Right atrium auricular region (tissue), 2 donors: Measurements from ENCODE around the gene CACUL1. TPM values are rescaled to one million over a fixed set of nuclear protein-coding genes. Genes with fewer than 3 reads are reported as not detected.

ENCODE experiments used
- DNase-seq: peaks from one replicate; pipeline ENCODE4 v3.0.0-alpha.2; 2019; ENCODE audit warnings: low spot score
- H3K27ac ChIP-seq, 2 donors: fragments of 200-600 bp; sonication (generic); 1 replicate in 1 of 2; 2 replicates in 1 of 2; pipeline ENCODE4 v1.5.1; 2016 to 2019
- H3K27me3 ChIP-seq, 2 donors: fragments of 200-600 bp; sonication (generic); one replicate each; pipeline versions ENCODE4 v1.5.1 to v1.6.0; 2017 to 2019
- H3K36me3 ChIP-seq: fragments of 200-600 bp; sonication (generic); one replicate; pipeline ENCODE4 v1.5.1; 2016
- H3K4me1 ChIP-seq, 2 donors: fragments of 200-600 bp; sonication (generic); one replicate each; pipeline versions ENCODE4 v1.5.1 to v1.6.0; 2017 to 2019
- H3K4me3 ChIP-seq, 2 donors: fragments of 200-600 bp; sonication (generic); 1 replicate in 1 of 2; 2 replicates in 1 of 2; pipeline ENCODE4 v1.5.1; 2017 to 2019; ENCODE audit warnings: mild to moderate bottlenecking in 1 of 2, moderate library complexity in 1 of 2
- H3K9me3 ChIP-seq, 2 donors: fragments of 200-600 bp; sonication (generic); one replicate each; pipeline ENCODE4 v1.5.1; 2019
- CTCF ChIP-seq, 2 donors: fragments of 200-600 bp; sonication (generic); IDR thresholded peaks; one replicate each; pipeline ENCODE4 v1.5.1; 2019; ENCODE audit warnings: antibody characterized with exemption in 2 of 2
- total RNA-seq, 2 donors: library from RNA; depleted of rRNA; stranded (reverse); fragments of >200 nt; gene quantifications; one replicate each; pipeline ENCODE4 v1.1.0, GENCODE V29; 2016

CACUL1 gene
- total RNA-seq = 10 to 100 TPM; 17.2 to 17.5 TPM

- no peaks in the 10 kb centered on the region for H3K27me3 ChIP-seq
- no peaks in the 10 kb centered on the region for H3K9me3 ChIP-seq
- H3K27ac ChIP-seq = peak within 1 kb of the TSS; percentile 83 to 94
- DNase-seq = peak; percentile 100
- peaks cover 0 to 29% of the 10 kb centered on the region in 2 donors for H3K4me1 ChIP-seq
- no peak for TF ChIP-seq CTCF (IDR thresholded peaks at IDR 0.05)
- peak within 1 kb of the TSS; percentile 80 to 99 for H3K4me3 ChIP-seq
- H3K36me3 ChIP-seq = no peaks in the 10 kb centered on the region
These were observed at the start of gene CACUL1 for GRCh38 chr10:118754556-118755423. Gene CACUL1 (minus strand): TSS chr10:118754970. CDS start chr10:118754762, 208 bp downstream.

- no peak overlapping the region for H3K27ac ChIP-seq
- no peak overlapping the region for H3K4me3 ChIP-seq
- TF ChIP-seq CTCF (IDR thresholded peaks at IDR 0.05) = no peak
- no peaks in the 10 kb centered on the region for H3K36me3 ChIP-seq
- H3K27me3 ChIP-seq = no peaks in the 10 kb centered on the region
- no peaks in the 10 kb centered on the region for H3K9me3 ChIP-seq
- DNase-seq = no peak
- no peaks in the 10 kb centered on the region for H3K4me1 ChIP-seq
These were observed 49.5 kb upstream of the CACUL1 start for GRCh38 chr10:118804262-118804773.

- Histone ChIP-seq H3K9me3 (no peaks in the 10 kb centered on the region), H3K27me3 (no peaks in the 10 kb centered on the region), H3K27ac (no peak overlapping the region), H3K36me3 (no peaks in the 10 kb centered on the region), H3K4me1 (no peaks in the 10 kb centered on the region), H3K4me3 (no peak overlapping the region)
- TF ChIP-seq CTCF (IDR thresholded peaks at IDR 0.05) = no peak
- no peak for DNase-seq
These were observed 47.5 kb upstream of the CACUL1 start for GRCh38 chr10:118802126-118802793.

GRCh38 chr10:118800920-118801319 is 46.1 kb upstream of the CACUL1 start:
- no peak overlapping the region for H3K27ac ChIP-seq

GRCh38 chr10:118799777-118800176 is 45.0 kb upstream of the CACUL1 start:
- H3K27me3 ChIP-seq = no peaks in the 10 kb centered on the region
- H3K9me3 ChIP-seq = peaks cover 0 to 5% of the 10 kb centered on the region in 2 donors
- TF ChIP-seq CTCF (IDR thresholded peaks at IDR 0.05) = no peak
- H3K27ac ChIP-seq = no peak overlapping the region
- H3K36me3 ChIP-seq = no peaks in the 10 kb centered on the region
- H3K4me3 ChIP-seq = no peak overlapping the region
- no peaks in the 10 kb centered on the region for H3K4me1 ChIP-seq
- DNase-seq = no peak

More at GRCh38 chr10:118800920-118801319, 46.1 kb upstream of the CACUL1 start:
- TF ChIP-seq CTCF (IDR thresholded peaks at IDR 0.05) = peak in 1 of 2 donors; percentile 59
- no peaks in the 10 kb centered on the region for H3K36me3 ChIP-seq
- no peaks in the 10 kb centered on the region for H3K27me3 ChIP-seq
- no peak for DNase-seq
- no peaks in the 10 kb centered on the region for H3K4me1 ChIP-seq
- H3K9me3 ChIP-seq = peaks cover 0 to 3% of the 10 kb centered on the region in 2 donors
- no peak overlapping the region for H3K4me3 ChIP-seq
